Measurements from ENCODE around the gene PAPSS2. TPM values are rescaled to one million over a fixed set of nuclear protein-coding genes. Genes with fewer than 3 reads are reported as not detected.

PAPSS2 gene
- polyA plus RNA-seq, 3 donors from 2014 or later = 0.11 to 0.14 TPM; not detected in 1

GRCh38 chr10:87650838-87651589, 8.7 kb upstream of the PAPSS2 start:
- no peak for DNase-seq
- Mint-ChIP-seq H3K36me3 (no peaks in the 10 kb centered on the region), H3K9me3 (no peaks in the 10 kb centered on the region), H3K4me1 (no peaks in the 10 kb centered on the region), H3K4me3 (no peak overlapping the region), H3K27me3 (ENCODE audit: low read depth in 3 of 3) (peaks cover 0 to 12% (median under 1%) of the 10 kb centered on the region in 3 donors), H3K27ac (no peak overlapping the region)

GRCh38 chr10:87651801-87652200, 7.9 kb upstream of the PAPSS2 start:
- no peak for DNase-seq
- Mint-ChIP-seq H3K36me3 (no peaks in the 10 kb centered on the region), H3K27ac (no peak overlapping the region), H3K4me1 (no peaks in the 10 kb centered on the region), H3K4me3 (no peak overlapping the region), H3K9me3 (no peaks in the 10 kb centered on the region), H3K27me3 (ENCODE audit: low read depth in 3 of 3) (peaks cover 0 to 12% (median 0%) of the 10 kb centered on the region in 3 donors)

GRCh38 chr10:87652261-87652660, 7.4 kb upstream of the PAPSS2 start:
- Mint-ChIP-seq H3K27me3 (ENCODE audit: low read depth in 3 of 3) (peaks cover 0 to 12% (median 0%) of the 10 kb centered on the region in 3 donors), H3K4me1 (no peaks in the 10 kb centered on the region), H3K36me3 (no peaks in the 10 kb centered on the region), H3K9me3 (no peaks in the 10 kb centered on the region), H3K27ac (no peak overlapping the region), H3K4me3 (no peak overlapping the region)
- no peak for DNase-seq

- H3K27ac Mint-ChIP-seq = no peak overlapping the region
- no peak overlapping the region for H3K4me3 Mint-ChIP-seq
- H3K36me3 Mint-ChIP-seq = no peaks in the 10 kb centered on the region
- no peaks in the 10 kb centered on the region for H3K9me3 Mint-ChIP-seq
- peaks cover 2 to 20% (median 3%) of the 10 kb centered on the region in 3 donors for H3K27me3 Mint-ChIP-seq (ENCODE audit: low read depth in 3 of 3)
- H3K4me1 Mint-ChIP-seq = peaks cover 2% of the 10 kb centered on the region in 2 donors
- no peak for DNase-seq
These were observed 5.5 kb upstream of the PAPSS2 start for GRCh38 chr10:87654212-87654611.

GRCh38 chr10:87656431-87657072, 3.1 kb upstream of the PAPSS2 start:
- peak in 2 of 3 donors; percentile 12 to 31 for DNase-seq
- Mint-ChIP-seq H3K4me1 (peaks cover 9 to 15% of the 10 kb centered on the region in 2 donors), H3K36me3 (no peaks in the 10 kb centered on the region), H3K27me3 (ENCODE audit: low read depth in 3 of 3) (peaks cover 9 to 30% (median 13%) of the 10 kb centered on the region in 3 donors), H3K9me3 (no peaks in the 10 kb centered on the region), H3K27ac (no peak overlapping the region), H3K4me3 (no peak overlapping the region)

GRCh38 chr10:87657371-87657770, 2.3 kb upstream of the PAPSS2 start:
- H3K4me3 Mint-ChIP-seq = no peak overlapping the region
- H3K4me1 Mint-ChIP-seq = peaks cover 9 to 15% of the 10 kb centered on the region in 2 donors
- no peak for DNase-seq
- H3K36me3 Mint-ChIP-seq = no peaks in the 10 kb centered on the region
- peaks cover 12 to 26% (median 13%) of the 10 kb centered on the region in 3 donors for H3K27me3 Mint-ChIP-seq (ENCODE audit: low read depth in 3 of 3)
- H3K9me3 Mint-ChIP-seq = no peaks in the 10 kb centered on the region
- no peak overlapping the region for H3K27ac Mint-ChIP-seq

GRCh38 chr10:87658321-87658795, 1.3 kb upstream of the PAPSS2 start:
- Mint-ChIP-seq H3K4me3 (no peak overlapping the region), H3K9me3 (no peaks in the 10 kb centered on the region), H3K27ac (no peak overlapping the region), H3K27me3 (ENCODE audit: low read depth in 3 of 3) (peaks cover 15 to 21% (median 18%) of the 10 kb centered on the region in 3 donors), H3K36me3 (no peaks in the 10 kb centered on the region), H3K4me1 (peaks cover 9 to 15% of the 10 kb centered on the region in 2 donors)
- DNase-seq = no peak

GRCh38 chr10:87658858-87659555, 671 bp upstream of the PAPSS2 start:
- Mint-ChIP-seq H3K27me3 (ENCODE audit: low read depth in 3 of 3) (peaks cover 15 to 21% (median 18%) of the 10 kb centered on the region in 3 donors), H3K9me3 (no peaks in the 10 kb centered on the region), H3K4me1 (peaks cover 9 to 15% of the 10 kb centered on the region in 2 donors), H3K36me3 (no peaks in the 10 kb centered on the region), H3K4me3 (peak overlapping the region; percentile 61 to 80 (median 69)), H3K27ac (no peak overlapping the region)
- DNase-seq = no peak

GRCh38 chr10:87660484-87661133, 931 bp downstream of the PAPSS2 start:
- Mint-ChIP-seq H3K36me3 (no peaks in the 10 kb centered on the region), H3K9me3 (no peaks in the 10 kb centered on the region), H3K4me3 (peak overlapping the region; percentile 69 to 83 (median 73)), H3K27ac (no peak overlapping the region), H3K4me1 (peaks cover 9 to 15% of the 10 kb centered on the region in 2 donors), H3K27me3 (ENCODE audit: low read depth in 3 of 3) (peaks cover 15 to 25% (median 18%) of the 10 kb centered on the region in 3 donors)
- no peak for DNase-seq

GRCh38 chr10:87661861-87662785, 2.4 kb downstream of the PAPSS2 start:
- no peaks in the 10 kb centered on the region for H3K9me3 Mint-ChIP-seq
- peaks cover 9 to 15% of the 10 kb centered on the region in 2 donors for H3K4me1 Mint-ChIP-seq
- H3K27me3 Mint-ChIP-seq (ENCODE audit: low read depth in 3 of 3) = peaks cover 15 to 25% (median 18%) of the 10 kb centered on the region in 3 donors
- no peaks in the 10 kb centered on the region for H3K36me3 Mint-ChIP-seq
- no peak overlapping the region for H3K27ac Mint-ChIP-seq
- no peak overlapping the region for H3K4me3 Mint-ChIP-seq
- no peak for DNase-seq

- peaks cover 13 to 18% (median 14%) of the 10 kb centered on the region in 3 donors for H3K27me3 Mint-ChIP-seq (ENCODE audit: low read depth in 3 of 3)
These were observed 4.6 kb downstream of the PAPSS2 start for GRCh38 chr10:87664276-87664701.

GRCh38 chr10:87667493-87667892, 7.8 kb downstream of the PAPSS2 start:
- Mint-ChIP-seq H3K36me3 (no peaks in the 10 kb centered on the region), H3K27ac (no peak overlapping the region), H3K9me3 (no peaks in the 10 kb centered on the region), H3K27me3 (ENCODE audit: low read depth in 3 of 3) (peaks cover 3 to 10% (median 5%) of the 10 kb centered on the region in 3 donors), H3K4me3 (no peak overlapping the region), H3K4me1 (peaks cover under 1 to 2% of the 10 kb centered on the region in 2 donors)
- no peak for DNase-seq

More at GRCh38 chr10:87664276-87664701, 4.6 kb downstream of the PAPSS2 start:
- Mint-ChIP-seq H3K9me3 (no peaks in the 10 kb centered on the region), H3K27ac (no peak overlapping the region), H3K36me3 (no peaks in the 10 kb centered on the region), H3K4me3 (no peak overlapping the region), H3K4me1 (peaks cover 6 to 12% of the 10 kb centered on the region in 2 donors)
- no peak for DNase-seq
